ENCODE data around the gene BNIP3.

BNIP3 gene

DNA sequence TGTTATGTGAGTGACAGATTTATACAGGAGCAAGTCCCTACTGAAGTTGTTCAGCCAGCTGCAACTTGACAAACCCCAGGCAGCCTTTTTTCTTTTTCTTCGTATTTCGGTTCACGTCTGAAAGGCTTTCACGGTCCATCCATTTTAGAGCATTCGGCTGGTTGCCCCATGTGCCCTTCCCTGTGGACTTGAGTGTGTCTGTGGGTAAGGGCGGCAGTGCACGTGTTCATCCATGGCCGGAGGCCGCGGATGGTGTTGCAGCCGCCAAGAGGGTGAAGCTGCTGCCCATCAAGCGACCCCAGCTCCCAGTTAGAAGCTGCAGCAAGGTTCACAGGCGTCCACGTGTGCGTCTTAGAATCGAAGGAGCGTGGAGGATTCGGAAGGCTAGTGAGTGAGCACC is 45.0 kb downstream of the BNIP3 start:
- peaks cover 13% of the 10 kb centered on the region for H3K4me1 Mint-ChIP-seq
- H3K36me3 Mint-ChIP-seq (ENCODE audit: insufficient read depth): peaks cover 32% of the 10 kb centered on the region
- H3K9me3 Mint-ChIP-seq: no peaks in the 10 kb centered on the region
- ATAC-seq (replicated peaks; ENCODE audit: extremely low read depth, poor library complexity, severe bottlenecking) (no peak), DNase-seq (ENCODE audit: low spot score in 2 of 2) (no peak)
- no peaks in the 10 kb centered on the region for H3K27me3 Mint-ChIP-seq
- H3K27ac Mint-ChIP-seq (ENCODE audit: low read depth): peak overlapping the region; percentile 41
- H3K4me3 Mint-ChIP-seq: no peak overlapping the region

DNA sequence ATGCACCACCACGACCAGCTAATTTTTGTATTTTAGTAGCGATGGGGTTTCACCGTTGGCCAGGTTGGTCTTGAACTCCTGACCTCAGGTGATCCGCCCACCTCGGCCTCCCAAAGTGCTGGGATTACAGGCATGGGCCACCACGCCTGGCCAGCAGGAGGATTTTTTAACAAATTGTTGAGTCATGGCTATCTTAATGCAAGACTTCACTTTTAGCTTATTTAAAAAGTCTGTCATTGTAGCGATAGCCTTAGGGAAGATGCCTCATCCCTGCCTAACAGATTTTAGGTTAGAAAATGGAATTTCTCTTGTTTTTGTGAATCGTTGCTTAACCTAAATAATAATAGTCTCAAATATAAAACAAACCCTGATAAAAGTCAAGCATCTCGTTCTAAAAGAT is 45.4 kb downstream of the BNIP3 start:
- peaks cover 31% of the 10 kb centered on the region for H3K36me3 Mint-ChIP-seq (ENCODE audit: insufficient read depth)
- H3K9me3 Mint-ChIP-seq: no peaks in the 10 kb centered on the region
- no peak overlapping the region for H3K27ac Mint-ChIP-seq (ENCODE audit: low read depth)
- no peak overlapping the region for H3K4me3 Mint-ChIP-seq
- H3K4me1 Mint-ChIP-seq: peaks cover 16% of the 10 kb centered on the region
- H3K27me3 Mint-ChIP-seq: no peaks in the 10 kb centered on the region
- DNase-seq (ENCODE audit: low spot score in 2 of 2) (no peak), ATAC-seq (replicated peaks; ENCODE audit: extremely low read depth, poor library complexity, severe bottlenecking) (no peak)

DNA sequence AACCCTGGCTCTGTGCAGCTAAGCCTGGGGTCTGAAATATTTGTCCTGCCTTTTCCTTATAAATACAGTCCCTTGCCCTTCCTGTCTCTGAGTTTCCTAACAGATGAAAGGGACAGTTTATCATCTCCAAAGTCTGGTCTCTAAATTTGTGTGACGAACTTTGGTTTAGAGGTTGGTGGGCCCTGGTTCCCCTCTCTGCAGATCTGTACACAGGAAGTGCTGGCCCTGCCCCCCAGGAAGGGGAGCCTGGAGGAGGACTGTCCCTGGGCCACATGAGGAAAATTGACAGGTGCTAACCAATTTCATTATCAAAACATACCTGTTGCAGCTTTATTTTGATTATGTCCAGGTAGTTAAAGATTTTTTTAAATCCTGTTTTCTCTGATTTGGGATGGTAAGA is 46.5 kb downstream of the BNIP3 start:
- Mint-ChIP-seq H3K27ac (ENCODE audit: low read depth) (no peak overlapping the region), H3K36me3 (ENCODE audit: insufficient read depth) (peaks cover 29% of the 10 kb centered on the region), H3K4me1 (peaks cover 27% of the 10 kb centered on the region), H3K4me3 (no peak overlapping the region), H3K27me3 (no peaks in the 10 kb centered on the region), H3K9me3 (no peaks in the 10 kb centered on the region)
- DNase-seq (ENCODE audit: low spot score in 2 of 2) (no peak), ATAC-seq (replicated peaks; ENCODE audit: extremely low read depth, poor library complexity, severe bottlenecking) (no peak)

DNA sequence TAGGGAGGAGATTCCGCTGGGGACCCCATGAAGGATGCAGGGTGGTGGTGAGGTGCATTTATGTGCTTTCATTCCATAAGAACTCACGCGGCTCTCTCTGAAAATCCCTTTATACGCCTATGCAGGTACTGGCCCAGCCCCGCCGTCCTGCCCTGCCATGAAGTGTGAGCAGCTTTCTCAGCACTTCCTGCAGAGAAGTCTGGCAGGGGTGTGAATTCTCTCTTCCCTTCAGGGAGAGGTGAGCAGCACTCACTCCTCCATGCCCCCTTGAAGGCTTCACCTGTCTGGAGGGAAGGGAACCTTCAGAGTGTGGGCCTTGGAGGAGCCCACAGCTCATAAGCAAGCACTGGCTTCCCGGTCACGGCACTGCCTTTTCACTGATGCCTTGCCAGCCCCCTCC is 47.0 kb downstream of the BNIP3 start:
- Mint-ChIP-seq H3K36me3 (ENCODE audit: insufficient read depth) (peaks cover 30% of the 10 kb centered on the region), H3K4me1 (peaks cover 32% of the 10 kb centered on the region), H3K27me3 (no peaks in the 10 kb centered on the region), H3K27ac (ENCODE audit: low read depth) (peak overlapping the region; percentile 75), H3K4me3 (no peak overlapping the region), H3K9me3 (no peaks in the 10 kb centered on the region)
- DNase-seq (ENCODE audit: low spot score in 2 of 2) (no peak), ATAC-seq (replicated peaks; ENCODE audit: extremely low read depth, poor library complexity, severe bottlenecking) (no peak)

DNA sequence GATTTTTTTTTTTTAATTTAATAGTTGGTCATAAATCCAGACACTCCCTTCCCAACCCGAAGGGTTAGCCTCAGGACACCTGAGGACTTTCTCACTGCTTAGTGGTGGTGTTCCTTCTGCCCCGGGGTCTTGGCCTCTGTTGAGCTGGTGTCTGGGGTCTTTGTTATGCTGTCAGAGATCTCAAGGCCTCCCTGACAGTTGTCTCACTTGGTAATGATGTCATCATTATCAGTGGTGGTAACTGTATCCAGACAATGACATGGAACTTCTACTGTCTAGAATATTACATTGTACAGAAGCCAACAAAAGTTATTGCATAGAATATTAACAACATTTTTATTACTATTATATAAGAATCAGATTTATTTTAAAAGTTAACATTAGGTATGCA is 48.0 kb downstream of the BNIP3 start:
- ATAC-seq (replicated peaks; ENCODE audit: extremely low read depth, poor library complexity, severe bottlenecking) (no peak), DNase-seq (ENCODE audit: low spot score in 2 of 2) (no peak)
- Mint-ChIP-seq H3K36me3 (ENCODE audit: insufficient read depth) (peaks cover 30% of the 10 kb centered on the region), H3K4me1 (peaks cover 43% of the 10 kb centered on the region), H3K27ac (ENCODE audit: low read depth) (no peak overlapping the region), H3K4me3 (no peak overlapping the region), H3K27me3 (no peaks in the 10 kb centered on the region), H3K9me3 (no peaks in the 10 kb centered on the region)

DNA sequence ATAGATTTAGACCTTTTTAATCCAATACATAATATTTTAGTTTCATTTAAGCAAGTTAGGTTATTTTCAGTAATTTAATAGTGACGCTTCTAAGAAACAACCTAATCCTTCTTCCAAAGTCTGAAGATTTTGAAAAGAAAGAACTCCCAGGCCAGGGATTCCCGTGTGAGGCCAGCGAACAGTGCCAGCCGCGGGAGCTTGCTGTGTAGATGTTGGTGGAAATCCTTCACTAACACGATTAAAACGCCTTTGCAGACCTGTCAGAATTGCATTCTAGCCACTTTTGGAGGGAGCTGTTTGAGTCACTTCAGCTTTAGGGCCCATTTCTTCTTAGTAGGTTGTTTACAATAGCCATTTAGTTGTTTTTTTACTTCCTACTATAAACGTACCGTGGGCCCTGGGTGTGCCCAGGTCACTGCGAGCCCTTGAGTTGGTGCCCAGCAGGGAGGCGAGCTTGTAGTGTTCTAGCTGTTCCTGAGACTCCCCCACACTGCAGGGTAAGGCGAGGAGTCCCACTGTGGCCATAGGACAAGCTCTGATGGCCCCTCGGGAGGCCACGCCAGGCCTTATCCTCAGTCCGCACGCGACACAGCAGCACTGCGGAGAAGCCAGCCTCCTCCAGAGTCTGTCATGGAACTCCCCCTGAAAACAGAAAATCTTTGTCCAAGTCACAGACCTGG is 48.6 kb downstream of the BNIP3 start:
- peaks cover 48% of the 10 kb centered on the region for H3K4me1 Mint-ChIP-seq
- DNase-seq (ENCODE audit: low spot score in 2 of 2): no peak
- H3K36me3 Mint-ChIP-seq (ENCODE audit: insufficient read depth): peaks cover 30% of the 10 kb centered on the region
- ATAC-seq (replicated peaks; ENCODE audit: extremely low read depth, poor library complexity, severe bottlenecking): no peak
- H3K27ac Mint-ChIP-seq (ENCODE audit: low read depth): no peak overlapping the region
- H3K4me3 Mint-ChIP-seq: no peak overlapping the region
- no peaks in the 10 kb centered on the region for H3K9me3 Mint-ChIP-seq
- no peaks in the 10 kb centered on the region for H3K27me3 Mint-ChIP-seq

DNA sequence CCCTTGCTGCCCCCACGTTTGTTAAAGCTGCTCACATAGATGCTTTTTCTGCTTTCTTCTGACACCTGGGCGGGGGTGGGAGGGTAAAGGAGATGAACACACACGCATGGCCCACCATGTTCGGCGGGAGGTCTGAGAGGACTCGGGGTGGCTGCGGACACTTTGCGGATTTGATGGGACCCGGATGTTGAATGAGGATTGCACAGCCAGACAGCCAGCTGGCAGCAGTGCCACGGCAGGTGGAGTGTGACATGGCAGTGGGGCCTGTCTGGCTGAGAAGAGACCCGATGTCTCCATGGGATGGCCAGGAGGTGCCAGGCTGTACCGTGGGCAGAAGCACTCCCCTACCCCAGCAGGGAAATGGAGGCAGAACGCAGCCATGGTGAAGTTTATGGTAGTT is 49.7 kb downstream of the BNIP3 start:
- H3K36me3 Mint-ChIP-seq (ENCODE audit: insufficient read depth): peaks cover 27% of the 10 kb centered on the region
- no peak overlapping the region for H3K27ac Mint-ChIP-seq (ENCODE audit: low read depth)
- H3K4me3 Mint-ChIP-seq: no peak overlapping the region
- no peaks in the 10 kb centered on the region for H3K9me3 Mint-ChIP-seq
- ATAC-seq (replicated peaks; ENCODE audit: extremely low read depth, poor library complexity, severe bottlenecking) (no peak), DNase-seq (ENCODE audit: low spot score in 2 of 2) (no peak)
- H3K27me3 Mint-ChIP-seq: no peaks in the 10 kb centered on the region
- H3K4me1 Mint-ChIP-seq: peaks cover 60% of the 10 kb centered on the region

DNA sequence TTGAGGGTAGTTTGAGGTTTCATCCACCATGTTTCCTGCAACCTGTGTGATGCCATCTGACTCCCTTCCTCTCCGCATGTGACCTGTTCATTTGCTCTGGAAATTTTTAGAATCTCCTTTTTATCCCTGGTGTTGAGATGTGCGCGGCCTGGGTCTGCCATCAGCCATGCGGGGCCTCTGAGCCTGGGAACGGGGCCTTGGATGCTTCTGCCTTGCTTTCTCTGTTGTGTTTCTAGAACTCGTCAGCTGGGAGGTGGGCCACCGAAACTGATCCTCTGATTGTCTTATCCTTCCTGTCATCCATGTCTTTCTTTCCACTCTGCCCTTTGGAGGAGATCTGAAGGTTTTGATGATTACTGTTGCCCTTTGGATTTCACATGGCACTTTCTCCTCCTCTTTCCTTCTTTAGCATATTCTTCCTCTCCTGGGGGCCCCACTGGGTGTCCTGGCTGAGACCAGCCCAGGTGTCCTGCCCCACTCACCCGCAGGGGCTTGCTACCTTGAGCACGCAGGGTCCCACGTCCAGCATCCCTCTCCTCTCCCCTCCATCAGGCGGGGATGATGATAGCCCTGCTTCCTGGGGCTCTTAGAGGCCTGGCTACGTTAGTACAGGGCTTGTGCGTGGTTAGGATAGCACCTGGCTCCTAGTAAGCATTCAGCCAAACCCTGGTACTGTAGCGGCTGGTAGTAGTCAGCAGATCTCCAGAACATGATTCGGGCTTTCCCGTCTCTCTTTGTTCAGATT is 51.0 kb downstream of the BNIP3 start:
- H3K4me3 Mint-ChIP-seq: no peak overlapping the region
- H3K36me3 Mint-ChIP-seq (ENCODE audit: insufficient read depth): peaks cover 23% of the 10 kb centered on the region
- H3K27me3 Mint-ChIP-seq: no peaks in the 10 kb centered on the region
- DNase-seq (ENCODE audit: low spot score in 2 of 2) (no peak), ATAC-seq (replicated peaks; ENCODE audit: extremely low read depth, poor library complexity, severe bottlenecking) (no peak)
- peaks cover 68% of the 10 kb centered on the region for H3K4me1 Mint-ChIP-seq
- peak overlapping the region; percentile 80 for H3K27ac Mint-ChIP-seq (ENCODE audit: low read depth)
- H3K9me3 Mint-ChIP-seq: no peaks in the 10 kb centered on the region

DNA sequence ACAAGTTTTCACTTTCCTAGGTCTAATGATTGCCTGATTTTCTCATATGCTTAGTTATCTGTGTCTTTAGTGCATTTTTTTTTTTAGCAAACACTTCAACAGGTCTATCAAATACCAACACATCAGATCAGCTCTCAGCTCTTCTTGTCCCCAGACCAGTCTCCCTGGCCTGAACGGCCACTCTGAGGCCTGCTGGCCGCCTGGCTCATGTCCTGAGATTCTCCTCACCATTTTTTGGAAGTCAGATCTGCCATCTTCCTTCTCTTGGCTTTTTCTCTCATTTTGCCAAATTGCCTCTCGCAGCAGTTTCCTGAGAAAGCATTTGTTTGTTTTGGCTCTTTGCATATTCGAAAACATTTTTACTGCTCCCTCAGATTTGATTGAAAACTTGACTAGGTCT is 51.6 kb downstream of the BNIP3 start:
- Mint-ChIP-seq H3K4me3 (peak overlapping the region; percentile 21), H3K4me1 (peaks cover 67% of the 10 kb centered on the region), H3K27me3 (no peaks in the 10 kb centered on the region), H3K36me3 (ENCODE audit: insufficient read depth) (peaks cover 21% of the 10 kb centered on the region), H3K27ac (ENCODE audit: low read depth) (peak overlapping the region; percentile 80), H3K9me3 (no peaks in the 10 kb centered on the region)
- DNase-seq (ENCODE audit: low spot score in 2 of 2) (no peak), ATAC-seq (replicated peaks; ENCODE audit: extremely low read depth, poor library complexity, severe bottlenecking) (no peak)

DNA sequence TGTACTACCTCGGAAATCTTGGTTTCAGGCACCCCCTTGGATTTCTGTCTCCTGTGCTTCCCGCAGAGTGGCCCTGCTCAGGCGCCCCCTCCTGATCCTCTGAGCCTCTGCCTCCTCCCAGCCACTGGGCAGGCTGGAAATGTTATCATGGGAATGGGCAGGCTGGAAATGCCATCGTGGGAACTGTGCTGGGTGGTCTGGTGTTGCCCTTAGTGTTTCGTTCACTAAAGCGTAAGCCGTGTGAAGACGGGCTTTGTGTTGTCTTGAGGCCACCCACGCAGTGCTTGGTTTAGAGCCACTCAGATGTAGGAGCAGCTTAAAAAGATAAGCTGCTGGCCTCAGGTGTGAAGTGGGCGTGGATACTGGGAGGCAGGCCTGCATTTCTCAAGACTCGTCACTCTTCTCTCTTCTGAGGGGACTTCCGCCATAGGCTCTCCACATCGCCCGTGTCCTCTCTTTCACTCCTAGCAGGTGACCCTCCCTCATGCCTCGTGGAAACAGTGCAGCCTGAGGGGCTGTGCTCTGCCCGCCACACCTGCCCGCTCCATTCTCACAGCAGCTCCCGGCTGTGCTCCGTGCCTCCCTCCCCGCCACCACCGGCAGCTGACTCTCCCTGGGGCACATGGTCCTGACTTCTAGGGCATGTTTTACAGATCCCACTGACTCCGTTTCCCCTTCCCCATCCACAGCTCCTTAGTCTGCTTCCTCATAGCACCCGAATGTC is 52.4 kb downstream of the BNIP3 start:
- DNase-seq (ENCODE audit: low spot score in 2 of 2) (no peak), ATAC-seq (replicated peaks; ENCODE audit: extremely low read depth, poor library complexity, severe bottlenecking) (no peak)
- H3K4me1 Mint-ChIP-seq: peaks cover 58% of the 10 kb centered on the region
- peak overlapping the region; percentile 80 for H3K27ac Mint-ChIP-seq (ENCODE audit: low read depth)
- H3K4me3 Mint-ChIP-seq: peak overlapping the region; percentile 21
- H3K36me3 Mint-ChIP-seq (ENCODE audit: insufficient read depth): peaks cover 16% of the 10 kb centered on the region
- H3K9me3 Mint-ChIP-seq: no peaks in the 10 kb centered on the region
- no peaks in the 10 kb centered on the region for H3K27me3 Mint-ChIP-seq

DNA sequence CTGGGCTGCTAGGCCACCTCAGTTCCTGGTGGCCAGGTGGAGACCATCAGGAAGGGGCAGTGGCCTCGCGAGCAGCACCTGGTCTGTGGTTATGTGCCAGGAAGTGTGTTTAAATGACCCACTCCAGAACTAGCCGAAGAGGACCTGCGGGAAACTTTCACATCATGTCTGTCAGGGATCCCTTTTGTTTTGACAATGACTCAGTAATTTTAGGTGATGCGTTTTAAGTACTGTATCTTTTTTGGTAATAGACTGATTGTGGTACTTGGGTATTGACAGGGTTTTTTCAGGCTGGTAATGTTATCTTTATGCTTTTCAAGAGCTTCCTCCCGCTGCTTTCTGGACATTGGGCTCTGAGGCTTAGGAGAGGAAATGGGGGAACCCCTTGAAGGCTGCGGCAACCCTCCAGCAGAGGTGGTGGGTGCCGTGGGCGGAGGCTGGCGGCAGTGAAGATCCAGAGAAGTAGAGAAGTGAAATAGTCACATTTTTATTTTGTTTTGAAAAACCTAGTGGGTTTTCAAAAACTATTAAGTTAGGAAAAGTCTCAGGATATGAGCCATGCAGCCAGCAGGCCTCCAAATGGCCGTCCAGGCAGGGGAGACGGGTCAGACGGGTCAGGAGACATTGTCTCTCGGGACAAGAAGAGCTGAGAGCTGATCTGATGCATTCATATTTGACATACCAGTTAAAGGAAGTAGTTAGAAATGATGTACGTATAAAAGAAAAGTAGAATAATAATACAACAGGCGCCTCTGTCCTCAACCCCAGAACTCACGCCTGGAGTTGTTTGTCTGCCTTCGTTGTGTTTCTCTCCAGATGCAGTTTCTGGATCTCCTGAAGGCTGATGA is 53.3 kb downstream of the BNIP3 start:
- ATAC-seq (replicated peaks; ENCODE audit: extremely low read depth, poor library complexity, severe bottlenecking): peak; percentile 70
- peak overlapping the region; percentile 88 for H3K27ac Mint-ChIP-seq (ENCODE audit: low read depth)
- peaks cover 16% of the 10 kb centered on the region for H3K36me3 Mint-ChIP-seq (ENCODE audit: insufficient read depth)
- no peak for DNase-seq (ENCODE audit: low spot score in 2 of 2)
- no peaks in the 10 kb centered on the region for H3K9me3 Mint-ChIP-seq
- peak overlapping the region; percentile 46 for H3K4me3 Mint-ChIP-seq
- peaks cover 57% of the 10 kb centered on the region for H3K4me1 Mint-ChIP-seq
- no peaks in the 10 kb centered on the region for H3K27me3 Mint-ChIP-seq
